Lung (tissue), 12 donors: Measurements from ENCODE around the gene GAA. TPM values are rescaled to one million over a fixed set of nuclear protein-coding genes. Genes with fewer than 3 reads are reported as not detected.

ENCODE experiments used
- ATAC-seq: fragments of 200-7000 bp; cut with Tn5 transposase; one replicate; pipeline ENCODE4 v1.9.1; 2020; ENCODE audit warnings: moderate number of reproducible peaks; ENCODE audit not compliant: insufficient read depth, low FRiP score
- DNase-seq, 3 donors: peaks; one replicate each; pipeline ENCODE4 v3.0.0-alpha.2; 2013 to 2017
- H3K27ac ChIP-seq, 2 donors: one replicate each; pipeline ENCODE4 v1.5.1; 2013; ENCODE audit warnings: mild to moderate bottlenecking in 2 of 2, moderate library complexity in 2 of 2, control low read depth in 1 of 2, inconsistent platforms in 1 of 2, low read depth in 1 of 2, low read length in 1 of 2
- H3K27me3 ChIP-seq, 3 donors: one replicate each; pipeline ENCODE4 v1.5.1; 2013; ENCODE audit warnings: low read length in 2 of 3; ENCODE audit not compliant: control insufficient read depth in 3 of 3, insufficient read depth in 3 of 3
- H3K36me3 ChIP-seq, 4 donors: one replicate each; pipeline ENCODE4 v1.5.1; 2013; ENCODE audit warnings: low read length in 4 of 4, mild to moderate bottlenecking in 1 of 4, moderate library complexity in 1 of 4; ENCODE audit not compliant: control insufficient read depth in 4 of 4, insufficient read depth in 4 of 4
- H3K4me1 ChIP-seq, 5 donors: one replicate each; pipeline ENCODE4 v1.5.1; 2013; ENCODE audit warnings: low read length in 5 of 5, mild to moderate bottlenecking in 2 of 5, moderate library complexity in 1 of 5; ENCODE audit not compliant: control insufficient read depth in 5 of 5, insufficient read depth in 5 of 5
- H3K4me3 ChIP-seq: one replicate; pipeline ENCODE4 v1.5.1; 2013; ENCODE audit warnings: mild to moderate bottlenecking, control low read depth, moderate library complexity
- H3K9ac ChIP-seq, 2 donors: one replicate each; pipeline ENCODE4 v1.5.1; 2013; ENCODE audit warnings: low read length in 2 of 2, control low read depth in 1 of 2; ENCODE audit not compliant: insufficient read depth in 1 of 2
- H3K9me3 ChIP-seq, 4 donors: one replicate each; pipeline ENCODE4 v1.5.1; 2013; ENCODE audit warnings: low read length in 3 of 4, mild to moderate bottlenecking in 1 of 4, moderate library complexity in 1 of 4; ENCODE audit not compliant: control insufficient read depth in 4 of 4, insufficient read depth in 3 of 4
- CTCF ChIP-seq: IDR thresholded peaks from 2 replicates; pipeline ENCODE4 v1.5.1; 2012; ENCODE audit warnings: mild to moderate bottlenecking; ENCODE audit errors: control extremely low read depth, extremely low read depth
- WGBS, 2 donors: extraction: QIAGEN DNeasy Blood & Tissue Kit; methylation state at CpG; one replicate each; pipeline ENCODE4 v1.1.7; 2013; 5-methylcytosine and 5-hydroxymethylcytosine counted together
- polyA plus RNA-seq, 2 donors: library from polyadenylated mRNA; stranded (reverse); fragments of 200-250 nt; gene quantifications; one replicate each; pipeline ENCODE4 v1.2.1, GENCODE V29; 2013
- total RNA-seq, 2 donors: library from RNA; depleted of rRNA in 1 of 2; stranded (reverse); fragments of >200 nt in 1 of 2; gene quantifications; one replicate each; pipeline ENCODE4 v1.2.1, GENCODE V29; 2014 to 2021
- donor health status: control.
- donor health status: control.
- donor health status: Bipolar disorder and iron deficiency.
- donor health status: healthy.
- donor health status: DM: yes; HTN: yes; CAD: no.

GAA gene
- total and polyA plus RNA-seq, 4 donors = 30.5 to 88.6 (median 68.0) TPM

- Histone ChIP-seq H3K9ac (no peak overlapping the region), H3K9me3 (no peaks in the 10 kb centered on the region), H3K4me3 (no peak overlapping the region), H3K4me1 (no peaks in the 10 kb centered on the region), H3K27me3 (no peaks in the 10 kb centered on the region), H3K27ac (no peak overlapping the region), H3K36me3 (no peaks in the 10 kb centered on the region)
- 88 to 90% methylated on average over 13 of the region's 13 CpGs for WGBS, 2 donors
- no peak for DNase-seq
- TF ChIP-seq CTCF = no peak
- no peak for ATAC-seq
Observed at GRCh38 chr17:80083136-80083661, 18.2 kb upstream of the GAA start.

- no peak for TF ChIP-seq CTCF
- no peak for DNase-seq
- peaks cover 0 to 1% (median 0%) of the 10 kb centered on the region in 4 donors for H3K36me3 ChIP-seq
- H3K4me3 ChIP-seq = no peak overlapping the region
- H3K4me1 ChIP-seq = no peaks in the 10 kb centered on the region
- H3K27ac ChIP-seq = no peak overlapping the region
- WGBS, 2 donors = 84 to 90% methylated on average over 15 of the region's 15 CpGs
- H3K27me3 ChIP-seq = no peaks in the 10 kb centered on the region
- no peaks in the 10 kb centered on the region for H3K9me3 ChIP-seq
- no peak for ATAC-seq
- no peak overlapping the region for H3K9ac ChIP-seq
Observed at GRCh38 chr17:80084773-80085172, 16.6 kb upstream of the GAA start.

DNA sequence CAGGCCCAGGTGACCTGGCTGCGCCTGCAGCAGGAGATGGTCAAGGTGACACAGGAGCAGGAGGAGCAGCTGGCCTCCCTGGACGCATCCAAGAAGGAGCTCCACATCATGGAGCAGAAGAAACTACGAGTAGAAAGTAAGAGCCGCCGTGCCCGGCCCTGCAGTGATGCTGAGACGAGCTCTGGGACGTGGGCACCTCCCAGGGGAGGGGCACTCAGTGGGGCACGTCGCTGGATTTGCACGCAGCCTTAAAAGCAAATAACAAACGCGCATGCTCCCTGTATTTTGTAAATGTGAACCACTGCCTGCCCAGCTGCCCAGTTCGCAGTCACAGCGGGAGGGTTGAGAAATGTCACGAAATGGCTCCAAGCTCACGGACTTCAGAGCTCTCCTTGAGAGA is 15.3 kb upstream of the GAA start:
- H3K9me3 ChIP-seq = no peaks in the 10 kb centered on the region
- H3K4me1 ChIP-seq = no peaks in the 10 kb centered on the region
- no peak overlapping the region for H3K4me3 ChIP-seq
- H3K27me3 ChIP-seq = no peaks in the 10 kb centered on the region
- H3K27ac ChIP-seq = no peak overlapping the region
- WGBS, 2 donors = 86 to 89% methylated on average over 17 of the region's 17 CpGs
- H3K9ac ChIP-seq = no peak overlapping the region
- no peak for ATAC-seq
- no peak for TF ChIP-seq CTCF
- no peak for DNase-seq
- peaks cover 0 to 3% (median 0%) of the 10 kb centered on the region in 4 donors for H3K36me3 ChIP-seq

DNA sequence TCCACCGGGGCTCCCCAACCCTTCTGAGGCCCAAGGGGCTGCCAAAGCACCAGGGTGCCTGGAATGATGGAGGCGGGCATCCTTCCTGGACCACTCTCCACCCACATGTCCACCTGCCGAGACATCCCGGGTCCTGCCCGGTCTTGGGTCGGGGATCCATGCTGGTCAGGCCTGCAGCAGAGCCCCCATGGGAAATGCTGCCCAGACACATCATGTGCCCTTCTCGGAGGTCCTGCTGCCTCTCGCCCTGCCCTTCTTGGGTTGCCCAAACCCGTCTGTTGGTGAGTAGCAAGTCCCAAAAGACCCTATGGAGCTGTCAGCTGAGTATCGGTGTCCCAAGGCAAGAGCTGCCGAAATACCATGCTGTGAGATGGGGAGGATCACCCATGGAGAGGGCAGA is 14.8 kb upstream of the GAA start:
- WGBS, 2 donors = 91 to 92% methylated on average over 11 of the region's 11 CpGs
- Histone ChIP-seq H3K4me3 (no peak overlapping the region), H3K27me3 (no peaks in the 10 kb centered on the region), H3K4me1 (no peaks in the 10 kb centered on the region), H3K27ac (no peak overlapping the region), H3K9ac (no peak overlapping the region), H3K9me3 (no peaks in the 10 kb centered on the region), H3K36me3 (peaks cover 0 to 3% (median 0%) of the 10 kb centered on the region in 4 donors)
- TF ChIP-seq CTCF = no peak
- no peak for DNase-seq
- no peak for ATAC-seq
